ENCODE data around the gene RABGAP1L. TPM values are rescaled to one million over a fixed set of nuclear protein-coding genes. Genes with fewer than 3 reads are reported as not detected.
"Not testable (repeated sequence)": the region's sequence is repeated elsewhere in the genome, so short reads cannot be mapped to it uniquely, and the experiment has no call there.

RABGAP1L gene
- total and polyA plus RNA-seq, 2 of the 4 experiments (the other 2 are of a cell fraction), result 7.9 to 26.7 TPM

DNA sequence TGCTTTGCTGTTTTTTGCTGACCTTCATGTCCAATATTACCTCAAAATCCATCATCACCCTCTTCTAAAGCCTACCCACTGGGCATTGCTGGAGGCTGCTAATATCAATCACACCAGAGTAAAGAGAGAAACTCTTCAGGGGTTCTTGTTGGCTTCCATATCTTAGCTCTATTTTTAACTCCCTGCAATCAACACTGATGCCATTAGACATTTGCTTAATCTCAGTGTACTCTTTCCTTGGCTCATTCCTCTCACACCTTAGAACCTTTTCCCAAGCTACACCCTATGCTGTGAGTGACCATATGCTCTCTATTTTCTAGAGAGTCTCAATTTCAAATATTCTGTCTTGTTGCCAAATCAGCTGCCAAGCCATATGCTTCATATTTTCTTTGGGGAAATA is 40.6 kb upstream of the RABGAP1L start:
- no peaks in the 10 kb centered on the region for H3K9me1 ChIP-seq (ENCODE audit: insufficient read depth, low read length)
- no peaks in the 10 kb centered on the region for H3K36me3 ChIP-seq (ENCODE audit: control insufficient read depth, insufficient read depth, low read length)
- no peak overlapping the region for H2BK5ac ChIP-seq (ENCODE audit: low read depth, low read length, poor library complexity, severe bottlenecking)
- BruUV-seq (replicated peaks), result no TSS peak
- dilution Hi-C loops (cut with HindIII; ENCODE audit: low sequenced_read_pairs, unreplicated experiment) (no loop called here), in situ Hi-C loops (cut with MboI; ENCODE audit: low sequenced_read_pairs) (no loop called here), intact Hi-C loops (cut with micrococcal nuclease) (no loop called here)
- H3K4ac ChIP-seq (ENCODE audit: low read depth, low read length), result no peak overlapping the region
- H3K4me2 ChIP-seq (ENCODE audit: low read depth, low read length), result no peak overlapping the region
- H3K23ac ChIP-seq (ENCODE audit: low read depth, low read length), result no peak overlapping the region
- ChIA-PET POLR2A (ENCODE audit: unreplicated experiment) (no interaction called here), CTCF (no interaction called here)
- no peak overlapping the region for H4K8ac ChIP-seq (ENCODE audit: low read depth in 2 of 2, low read length in 2 of 2)
- no peak overlapping the region for H4K5ac ChIP-seq (ENCODE audit: low read depth, low read length)
- no peak for TF ChIP-seq FOS (IDR thresholded peaks at IDR 0.05; ENCODE audit: low read depth, low read length)
- TF ChIP-seq RFX5 (IDR thresholded peaks at IDR 0.05; ENCODE audit: low read depth, low read length), result no peak
- no peak for TF ChIP-seq POLR2A (IDR thresholded peaks at IDR 0.05; ENCODE audit: low read depth, low read length)
- TF ChIP-seq, protein P1, sequence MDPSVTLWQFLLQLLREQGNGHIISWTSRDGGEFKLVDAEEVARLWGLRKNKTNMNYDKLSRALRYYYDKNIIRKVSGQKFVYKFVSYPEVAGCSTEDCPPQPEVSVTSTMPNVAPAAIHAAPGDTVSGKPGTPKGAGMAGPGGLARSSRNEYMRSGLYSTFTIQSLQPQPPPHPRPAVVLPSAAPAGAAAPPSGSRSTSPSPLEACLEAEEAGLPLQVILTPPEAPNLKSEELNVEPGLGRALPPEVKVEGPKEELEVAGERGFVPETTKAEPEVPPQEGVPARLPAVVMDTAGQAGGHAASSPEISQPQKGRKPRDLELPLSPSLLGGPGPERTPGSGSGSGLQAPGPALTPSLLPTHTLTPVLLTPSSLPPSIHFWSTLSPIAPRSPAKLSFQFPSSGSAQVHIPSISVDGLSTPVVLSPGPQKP (IDR thresholded peaks at IDR 0.05; ENCODE audit: borderline replicate concordance, low read depth, low read length), result no peak
- no peak for TF ChIP-seq NFE2L2 (IDR thresholded peaks at IDR 0.05; ENCODE audit: low read depth, low read length)
- TF ChIP-seq CEBPB (IDR thresholded peaks at IDR 0.05; ENCODE audit: low read depth, low read length), result no peak
- no peak for TF ChIP-seq SMC3 (IDR thresholded peaks at IDR 0.05; ENCODE audit: low read depth, low read length)
- TF ChIP-seq BHLHE40 (IDR thresholded peaks at IDR 0.05; ENCODE audit: low read depth, low read length), result no peak
- H4K20me1 ChIP-seq (ENCODE audit: insufficient read depth, low read length), result no peaks in the 10 kb centered on the region
- H3K79me1 ChIP-seq (ENCODE audit: low read depth in 1 of 2, low read length in 2 of 2), result no peaks in the 10 kb centered on the region
- H2BK120ac ChIP-seq (ENCODE audit: low read depth, low read length), result no peak overlapping the region
- H3K27ac ChIP-seq (ENCODE audit: insufficient read depth, low read length), result no peak overlapping the region
- H3K4me3 ChIP-seq (ENCODE audit: insufficient read depth, low read depth, low read length), result no peak overlapping the region
- no peak overlapping the region for H2BK20ac ChIP-seq (ENCODE audit: low read depth, low read length)
- DNase-seq, result no peak
- no peak overlapping the region for H2BK15ac ChIP-seq (ENCODE audit: low read depth, low read length)
- ATAC-seq (ENCODE audit: low read depth), result no peak
- no peaks in the 10 kb centered on the region for H3K4me1 ChIP-seq (ENCODE audit: control insufficient read depth, insufficient read depth, low read length)
- no peak overlapping the region for H3K18ac ChIP-seq (ENCODE audit: low read depth, low read length)
- H3K56ac ChIP-seq (ENCODE audit: extremely low read depth, insufficient read depth, low read length), result no peak overlapping the region
- no peak overlapping the region for H4K91ac ChIP-seq (ENCODE audit: insufficient read depth, low read depth, low read length)
- H2AK5ac ChIP-seq (ENCODE audit: low read depth, low read length), result no peak overlapping the region
- H3K27me3 ChIP-seq (ENCODE audit: control insufficient read depth, insufficient read depth, low read length), result peaks cover 2% of the 10 kb centered on the region; the same call in 1 of the 2 replicates
- H3K14ac ChIP-seq (replicated peaks; ENCODE audit: low read depth, low read length), result no peak overlapping the region
- H2AK9ac ChIP-seq (replicated peaks; ENCODE audit: low read depth, low read length, poor library complexity), result no peak overlapping the region
- H3K9me3 ChIP-seq (ENCODE audit: control insufficient read depth, insufficient read depth, low read length), result no peaks in the 10 kb centered on the region
- H2AFZ ChIP-seq (replicated peaks; ENCODE audit: low read length, poor library complexity), result no peak overlapping the region
- no peak overlapping the region for H3K9ac ChIP-seq (ENCODE audit: low read depth, low read length)

- H3K4me2 ChIP-seq (ENCODE audit: low read depth, low read length); BruUV-seq (replicated peaks); in situ Hi-C loops (cut with MboI; ENCODE audit: low sequenced_read_pairs); H2BK120ac ChIP-seq (ENCODE audit: low read depth, low read length); H3K27me3 ChIP-seq (ENCODE audit: control insufficient read depth, insufficient read depth, low read length); CTCF ChIA-PET; H3K18ac ChIP-seq (ENCODE audit: low read depth, low read length); H3K9ac ChIP-seq (ENCODE audit: low read depth, low read length); H3K4ac ChIP-seq (ENCODE audit: low read depth, low read length); H3K36me3 ChIP-seq (ENCODE audit: control insufficient read depth, insufficient read depth, low read length); DNase-seq; H2BK15ac ChIP-seq (ENCODE audit: low read depth, low read length); H3K4me3 ChIP-seq (ENCODE audit: insufficient read depth, low read depth, low read length); H2AFZ ChIP-seq (replicated peaks; ENCODE audit: low read length, poor library complexity); H4K5ac ChIP-seq (ENCODE audit: low read depth, low read length); H2AK9ac ChIP-seq (replicated peaks; ENCODE audit: low read depth, low read length, poor library complexity); ATAC-seq (ENCODE audit: low read depth); intact Hi-C loops (cut with micrococcal nuclease); POLR2A ChIA-PET (ENCODE audit: unreplicated experiment); H3K79me1 ChIP-seq (ENCODE audit: low read depth in 1 of 2, low read length in 2 of 2); H3K27ac ChIP-seq (ENCODE audit: insufficient read depth, low read length); H4K8ac ChIP-seq (ENCODE audit: low read depth in 2 of 2, low read length in 2 of 2); H3K56ac ChIP-seq (ENCODE audit: extremely low read depth, insufficient read depth, low read length); H2AK5ac ChIP-seq (ENCODE audit: low read depth, low read length); H3K9me1 ChIP-seq (ENCODE audit: insufficient read depth, low read length); H4K91ac ChIP-seq (ENCODE audit: insufficient read depth, low read depth, low read length); H2BK20ac ChIP-seq (ENCODE audit: low read depth, low read length); H3K9me3 ChIP-seq (ENCODE audit: control insufficient read depth, insufficient read depth, low read length); H4K20me1 ChIP-seq (ENCODE audit: insufficient read depth, low read length); H3K14ac ChIP-seq (replicated peaks; ENCODE audit: low read depth, low read length); H3K4me1 ChIP-seq (ENCODE audit: control insufficient read depth, insufficient read depth, low read length); dilution Hi-C loops (cut with HindIII; ENCODE audit: low sequenced_read_pairs, unreplicated experiment); H3K23ac ChIP-seq (ENCODE audit: low read depth, low read length); H2BK5ac ChIP-seq (ENCODE audit: low read depth, low read length, poor library complexity, severe bottlenecking): not testable (repeated sequence)
- WGBS, 2 experiments (ENCODE audit: extremely low coverage in 2 of 2, insufficient read length in 1 of 2), result no CpG with 5 or more reads among the region's 1 CpG
Observed at GRCh38 chr1:174122318-174122717, 37.0 kb upstream of the RABGAP1L start.
